Stimulated activated CD8-positive, alpha-beta memory T cell treated with anti-CD3 and anti-CD28 coated beads, Interleukin-4, amount 100 ng/mL, for 48 hours (primary cell): ENCODE results near the gene ERCC5.
A peak's percentile ranks its signal among the peaks of the same experiment; 100 is the strongest.

Experiments used
- DNase-seq: peaks from one replicate; pipeline ENCODE4 v3.0.0-alpha.2; 2020

Gene ERCC5

GRCh38 chr13:102846261-102847015 is 606 bp downstream of the ERCC5 start:
- peak; percentile 62 for DNase-seq

GRCh38 chr13:102847272-102848234 is 1.7 kb downstream of the ERCC5 start:
- no peak for DNase-seq

GRCh38 chr13:102848956-102849355 is 3.1 kb downstream of the ERCC5 start:
- DNase-seq = no peak

- no peak for DNase-seq
These were observed 6.7 kb downstream of the ERCC5 start for GRCh38 chr13:102852556-102852955.

GRCh38 chr13:102854675-102855074 is 8.8 kb downstream of the ERCC5 start:
- no peak for DNase-seq

- DNase-seq = no peak
These were observed 10.7 kb downstream of the ERCC5 start for GRCh38 chr13:102856557-102856956.

- no peak for DNase-seq
These were observed 16.9 kb downstream of the ERCC5 start for GRCh38 chr13:102862624-102863210.

- DNase-seq = no peak
These were observed 17.8 kb downstream of the ERCC5 start for GRCh38 chr13:102863590-102863989.

GRCh38 chr13:102868366-102868936 is 22.6 kb downstream of the ERCC5 start:
- no peak for DNase-seq

- no peak for DNase-seq
These were observed 24.3 kb downstream of the ERCC5 start for GRCh38 chr13:102869948-102870676.

GRCh38 chr13:102870677-102871415 is 25.0 kb downstream of the ERCC5 start:
- DNase-seq = peak; percentile 65

GRCh38 chr13:102872131-102872530 is 26.3 kb downstream of the ERCC5 start:
- DNase-seq = no peak

- no peak for DNase-seq
These were observed 26.7 kb downstream of the ERCC5 start for GRCh38 chr13:102872531-102872930.

GRCh38 chr13:102873653-102874052 is 27.8 kb downstream of the ERCC5 start:
- no peak for DNase-seq

GRCh38 chr13:102875256-102875655 is 29.4 kb downstream of the ERCC5 start:
- no peak for DNase-seq

GRCh38 chr13:102877303-102877702 is 31.5 kb downstream of the ERCC5 start:
- no peak for DNase-seq

GRCh38 chr13:102878481-102878880 is 32.6 kb downstream of the ERCC5 start:
- no peak for DNase-seq

GRCh38 chr13:102879793-102880499 is 34.1 kb downstream of the ERCC5 start:
- DNase-seq = no peak

GRCh38 chr13:102881819-102882686 is 36.2 kb downstream of the ERCC5 start:
- no peak for DNase-seq

- no peak for DNase-seq
These were observed 46.7 kb downstream of the ERCC5 start for GRCh38 chr13:102892503-102892902.
